ENCODE data around the gene RSAD1. TPM values are rescaled to one million over a fixed set of nuclear protein-coding genes. Genes with fewer than 3 reads are reported as not detected.

The RSAD1 gene
- total RNA-seq, 1 donor from 2014 or later, result 37.3 TPM

GRCh38 chr17:50465635-50466034, 13.0 kb upstream of the RSAD1 start:
- DNase-seq (ENCODE audit: extremely low spot score in 2 of 2), result no peak

GRCh38 chr17:50466371-50467113, 12.1 kb upstream of the RSAD1 start:
- no peak overlapping the region for H3K4me3 ChIP-seq
- H3K9me3 ChIP-seq, result no peaks in the 10 kb centered on the region
- no peaks in the 10 kb centered on the region for H3K27me3 ChIP-seq
- H3K27ac ChIP-seq, result no peak overlapping the region
- no peak for DNase-seq (ENCODE audit: extremely low spot score in 2 of 2)
- intact Hi-C loops (cut with DNase I), result no loop called here
- peaks cover 0 to 8% of the 10 kb centered on the region in 2 donors for H3K36me3 ChIP-seq
- no peak for TF ChIP-seq POLR2A (IDR thresholded peaks at IDR 0.05)
- no peak for TF ChIP-seq POLR2AphosphoS5 (IDR thresholded peaks at IDR 0.05; ENCODE audit: insufficient read depth in 1 of 2, low read depth in 1 of 2)
- TF ChIP-seq CTCF (IDR thresholded peaks at IDR 0.05), result no peak
- H3K4me1 ChIP-seq, result peaks cover 39% of the 10 kb centered on the region

More at GRCh38 chr17:50465635-50466034, 13.0 kb upstream of the RSAD1 start:
- TF ChIP-seq POLR2AphosphoS5 (IDR thresholded peaks at IDR 0.05; ENCODE audit: insufficient read depth in 1 of 2, low read depth in 1 of 2) (no peak), POLR2A (IDR thresholded peaks at IDR 0.05) (no peak), CTCF (IDR thresholded peaks at IDR 0.05) (no peak)
- H3K4me1 ChIP-seq, result peaks cover 32% of the 10 kb centered on the region
- H3K27ac ChIP-seq, result no peak overlapping the region
- no peaks in the 10 kb centered on the region for H3K36me3 ChIP-seq
- H3K27me3 ChIP-seq, result no peaks in the 10 kb centered on the region
- no peak overlapping the region for H3K4me3 ChIP-seq
- intact Hi-C loops (cut with DNase I), result no loop called here
- no peaks in the 10 kb centered on the region for H3K9me3 ChIP-seq

GRCh38 chr17:50467114-50467854, 11.4 kb upstream of the RSAD1 start:
- peaks cover 0 to 8% of the 10 kb centered on the region in 2 donors for H3K36me3 ChIP-seq
- peaks cover 39% of the 10 kb centered on the region for H3K4me1 ChIP-seq
- no peak for DNase-seq (ENCODE audit: extremely low spot score in 2 of 2)
- no peak overlapping the region for H3K27ac ChIP-seq
- no peak for TF ChIP-seq POLR2A (IDR thresholded peaks at IDR 0.05)
- TF ChIP-seq CTCF (IDR thresholded peaks at IDR 0.05), result no peak
- TF ChIP-seq POLR2AphosphoS5 (IDR thresholded peaks at IDR 0.05; ENCODE audit: insufficient read depth in 1 of 2, low read depth in 1 of 2), result no peak
- H3K27me3 ChIP-seq, result no peaks in the 10 kb centered on the region
- H3K9me3 ChIP-seq, result no peaks in the 10 kb centered on the region
- intact Hi-C loops (cut with DNase I), result no loop called here
- H3K4me3 ChIP-seq, result no peak overlapping the region

GRCh38 chr17:50467855-50468303, 10.8 kb upstream of the RSAD1 start:
- Histone ChIP-seq H3K4me1 (peaks cover 39% of the 10 kb centered on the region), H3K9me3 (no peaks in the 10 kb centered on the region), H3K36me3 (peaks cover 0 to 8% of the 10 kb centered on the region in 2 donors), H3K4me3 (no peak overlapping the region), H3K27me3 (no peaks in the 10 kb centered on the region), H3K27ac (no peak overlapping the region)
- intact Hi-C loops (cut with DNase I), result no loop called here
- TF ChIP-seq POLR2AphosphoS5 (IDR thresholded peaks at IDR 0.05; ENCODE audit: insufficient read depth in 1 of 2, low read depth in 1 of 2) (no peak), POLR2A (IDR thresholded peaks at IDR 0.05) (no peak), CTCF (IDR thresholded peaks at IDR 0.05) (no peak)
- peak in 1 of 2 donors; percentile 84 for DNase-seq (ENCODE audit: extremely low spot score in 2 of 2)

All from vagina (tissue), 2 donors.